HFFc6 (cell line): ENCODE results near the gene DLEC1. TPM values are rescaled to one million over a fixed set of nuclear protein-coding genes. Genes with fewer than 3 reads are reported as not detected.

ENCODE experiments used
- DNase-seq: peaks from one replicate; pipeline ENCODE4 v3.0.0-alpha.2; 2018
- H3K27ac Mint-ChIP-seq: 2 replicates; pipeline ENCODE4 v1.8.0; 2020; ENCODE audit warnings: mild to moderate bottlenecking, mixed read lengths
- H3K27me3 Mint-ChIP-seq: 2 replicates; pipeline ENCODE4 v1.8.0; 2021; ENCODE audit warnings: mild to moderate bottlenecking, moderate library complexity, mixed read lengths; ENCODE audit not compliant: insufficient read depth
- H3K36me3 Mint-ChIP-seq: 2 replicates; pipeline ENCODE4 v1.8.0; 2021; ENCODE audit warnings: low read depth, mixed read lengths
- H3K4me1 Mint-ChIP-seq: 2 replicates; pipeline ENCODE4 v1.8.0; 2020; ENCODE audit warnings: low read depth, mixed read lengths
- H3K4me3 Mint-ChIP-seq: 2 replicates; pipeline ENCODE4 v1.8.0; 2020; ENCODE audit warnings: mild to moderate bottlenecking, moderate library complexity, mixed read lengths
- H3K9me3 Mint-ChIP-seq: 2 replicates; pipeline ENCODE4 v1.8.0; 2020; ENCODE audit warnings: mild to moderate bottlenecking, mixed read lengths
- total RNA-seq, 6 experiments: library from RNA; stranded (reverse); fragmentation: NEBNext Ultra II Directional; extraction: Animal tissue kit (Norgen Biotek cat#: 25700); gene quantifications; 2 replicates in 1 of 6; 3 replicates in 5 of 6; pipeline ENCODE4 v1.2.3, GENCODE V29; 2021
- TF ChIP-seq, protein P1 (sequence below): fragments of 200-600 bp; sonication (generic); IDR thresholded peaks from 2 replicates; pipeline ENCODE4 v1.5.0; 2021; ENCODE audit warnings: antibody characterized with exemption, mild to moderate bottlenecking

Gene DLEC1
- total RNA-seq, 6 experiments from 2014 or later, result 0.05 TPM; not detected in 5

DNA sequence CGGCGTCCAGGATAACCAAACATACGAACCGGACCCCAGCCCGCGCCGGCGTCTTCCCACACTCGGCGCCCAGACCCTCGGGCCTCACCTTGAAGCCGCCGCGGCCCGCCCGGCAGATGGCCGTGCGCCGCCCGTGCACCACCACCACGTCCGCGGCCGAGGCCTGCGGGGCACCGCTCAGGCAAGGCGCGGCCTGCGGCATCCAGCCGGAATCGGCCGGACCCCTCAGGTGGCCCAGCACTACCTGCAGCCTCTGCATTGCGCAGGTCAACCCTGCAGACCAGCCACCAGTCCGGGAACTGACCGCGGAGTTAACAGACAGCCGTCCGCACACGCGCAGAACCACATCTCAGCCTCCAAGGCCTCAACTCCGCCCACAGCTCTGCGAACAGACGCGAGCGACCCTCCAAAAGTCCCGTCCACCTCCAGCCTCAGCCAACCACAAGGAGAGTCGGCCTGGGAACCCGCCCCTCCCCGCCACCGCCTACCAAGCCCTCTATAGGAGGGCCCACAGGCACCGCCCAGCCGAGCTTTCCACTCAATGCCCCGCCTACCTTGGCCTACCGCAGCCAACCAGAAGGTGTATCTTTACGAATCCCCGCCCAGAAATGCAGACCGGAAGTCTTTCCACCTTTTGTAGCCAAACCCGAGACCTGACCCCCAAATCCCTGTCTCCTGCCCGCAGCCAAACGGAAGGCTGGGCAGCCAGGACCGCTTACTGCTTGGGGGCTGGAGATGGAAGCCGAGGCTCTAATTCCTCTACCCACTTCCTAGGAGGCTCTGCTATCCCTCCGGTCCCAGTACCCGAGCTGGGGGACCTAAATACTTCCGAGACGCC lies 98.0 kb downstream of the DLEC1 start, which contains the start of gene ACAA1:
Gene ACAA1 (minus strand): TSS at position 351 of the 838 bp plus-strand sequence. CDS start 92 bp downstream, at position 259.
- Mint-ChIP-seq H3K36me3 (peaks cover 10% of the 10 kb centered on the region), H3K4me3 (peak within 1 kb of the TSS; percentile 97), H3K9me3 (no peaks in the 10 kb centered on the region), H3K27ac (peak within 1 kb of the TSS; percentile 93), H3K4me1 (peaks cover 57% of the 10 kb centered on the region), H3K27me3 (peaks cover 1% of the 10 kb centered on the region; the same call in 1 of the 2 replicates)
- TF ChIP-seq, protein P1, sequence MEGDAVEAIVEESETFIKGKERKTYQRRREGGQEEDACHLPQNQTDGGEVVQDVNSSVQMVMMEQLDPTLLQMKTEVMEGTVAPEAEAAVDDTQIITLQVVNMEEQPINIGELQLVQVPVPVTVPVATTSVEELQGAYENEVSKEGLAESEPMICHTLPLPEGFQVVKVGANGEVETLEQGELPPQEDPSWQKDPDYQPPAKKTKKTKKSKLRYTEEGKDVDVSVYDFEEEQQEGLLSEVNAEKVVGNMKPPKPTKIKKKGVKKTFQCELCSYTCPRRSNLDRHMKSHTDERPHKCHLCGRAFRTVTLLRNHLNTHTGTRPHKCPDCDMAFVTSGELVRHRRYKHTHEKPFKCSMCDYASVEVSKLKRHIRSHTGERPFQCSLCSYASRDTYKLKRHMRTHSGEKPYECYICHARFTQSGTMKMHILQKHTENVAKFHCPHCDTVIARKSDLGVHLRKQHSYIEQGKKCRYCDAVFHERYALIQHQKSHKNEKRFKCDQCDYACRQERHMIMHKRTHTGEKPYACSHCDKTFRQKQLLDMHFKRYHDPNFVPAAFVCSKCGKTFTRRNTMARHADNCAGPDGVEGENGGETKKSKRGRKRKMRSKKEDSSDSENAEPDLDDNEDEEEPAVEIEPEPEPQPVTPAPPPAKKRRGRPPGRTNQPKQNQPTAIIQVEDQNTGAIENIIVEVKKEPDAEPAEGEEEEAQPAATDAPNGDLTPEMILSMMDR, result no peak; the same call in 1 of the 2 replicates
- peak; percentile 99 for DNase-seq

GRCh38 chr3:38137615-38138348 lies 98.8 kb downstream of the DLEC1 start:
- Mint-ChIP-seq H3K4me1 (peaks cover 56% of the 10 kb centered on the region), H3K9me3 (no peaks in the 10 kb centered on the region)

DNA sequence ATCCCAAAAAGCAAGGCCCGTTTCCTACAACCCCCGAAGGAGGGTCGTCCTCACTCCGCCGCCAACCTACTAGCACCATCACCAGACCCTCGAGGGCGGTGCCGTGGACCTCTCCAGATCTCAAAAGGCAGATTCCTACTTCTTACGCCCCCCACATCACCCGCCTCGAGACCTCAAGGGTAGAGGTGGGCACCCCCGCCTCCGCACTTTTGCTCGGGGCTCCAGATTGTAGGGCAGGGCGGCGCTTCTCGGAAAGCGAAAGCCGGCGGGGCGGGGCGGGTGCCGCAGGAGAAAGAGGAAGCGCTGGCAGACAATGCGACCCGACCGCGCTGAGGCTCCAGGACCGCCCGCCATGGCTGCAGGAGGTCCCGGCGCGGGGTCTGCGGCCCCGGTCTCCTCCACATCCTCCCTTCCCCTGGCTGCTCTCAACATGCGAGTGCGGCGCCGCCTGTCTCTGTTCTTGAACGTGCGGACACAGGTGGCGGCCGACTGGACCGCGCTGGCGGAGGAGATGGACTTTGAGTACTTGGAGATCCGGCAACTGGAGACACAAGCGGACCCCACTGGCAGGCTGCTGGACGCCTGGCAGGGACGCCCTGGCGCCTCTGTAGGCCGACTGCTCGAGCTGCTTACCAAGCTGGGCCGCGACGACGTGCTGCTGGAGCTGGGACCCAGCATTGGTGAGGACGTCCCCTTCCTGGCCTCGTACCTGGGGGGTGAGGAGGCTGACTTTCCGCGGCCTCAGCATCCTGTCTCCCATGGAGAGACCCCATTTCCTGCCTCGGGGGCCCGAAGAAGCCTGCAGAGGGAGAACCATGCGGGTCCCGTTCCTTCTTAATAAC lies 99.6 kb downstream of the DLEC1 start, which contains the start of gene MYD88:
Gene MYD88 (plus strand): TSS at position 313 of the 842 bp plus-strand sequence. CDS start 40 bp downstream, at position 353.
- Mint-ChIP-seq H3K4me1 (peaks cover 49% of the 10 kb centered on the region), H3K27me3 (peaks cover 3% of the 10 kb centered on the region), H3K27ac (peak within 1 kb of the TSS; percentile 93), H3K9me3 (no peaks in the 10 kb centered on the region), H3K4me3 (peak within 1 kb of the TSS; percentile 97), H3K36me3 (peaks cover 12% of the 10 kb centered on the region)
- DNase-seq, result peak; percentile 48
- TF ChIP-seq, protein P1, result no peak

More at GRCh38 chr3:38137615-38138348, 98.8 kb downstream of the DLEC1 start:
- DNase-seq, result no peak
- H3K36me3 Mint-ChIP-seq, result peaks cover 12% of the 10 kb centered on the region
- peak overlapping the region; percentile 93 for H3K27ac Mint-ChIP-seq
- H3K27me3 Mint-ChIP-seq, result peaks cover 1% of the 10 kb centered on the region; the same call in 1 of the 2 replicates
- H3K4me3 Mint-ChIP-seq, result peak overlapping the region; percentile 97
- TF ChIP-seq, protein P1, result 0 out of 2 replicates have a peak, but pooled peaks have one; percentile 24

GRCh38 chr3:38139191-38139590 lies 100.2 kb downstream of the DLEC1 start:
- TF ChIP-seq, protein P1, result no peak
- Mint-ChIP-seq H3K4me1 (peaks cover 42% of the 10 kb centered on the region), H3K4me3 (peak overlapping the region; percentile 97), H3K27ac (peak overlapping the region; percentile 93), H3K27me3 (peaks cover 5% of the 10 kb centered on the region), H3K36me3 (peaks cover 12% of the 10 kb centered on the region), H3K9me3 (no peaks in the 10 kb centered on the region)
- DNase-seq, result no peak

DNA sequence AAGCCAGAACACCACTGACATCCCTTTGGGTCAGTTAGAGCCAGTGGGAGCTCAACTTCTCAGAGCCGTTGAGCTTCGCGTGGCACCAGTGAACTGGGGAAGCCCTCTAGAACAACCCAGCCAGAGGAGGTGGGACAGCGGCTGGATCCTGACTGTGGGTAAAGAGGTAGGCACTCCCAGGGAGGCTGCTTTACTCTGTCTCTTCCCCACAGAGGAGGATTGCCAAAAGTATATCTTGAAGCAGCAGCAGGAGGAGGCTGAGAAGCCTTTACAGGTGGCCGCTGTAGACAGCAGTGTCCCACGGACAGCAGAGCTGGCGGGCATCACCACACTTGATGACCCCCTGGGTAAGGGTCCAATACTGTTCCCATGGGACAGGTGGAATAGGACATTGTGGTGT lies 100.6 kb downstream of the DLEC1 start:
- Mint-ChIP-seq H3K4me3 (peak overlapping the region; percentile 97), H3K36me3 (peaks cover 12% of the 10 kb centered on the region), H3K27ac (no peak overlapping the region), H3K4me1 (peaks cover 39% of the 10 kb centered on the region), H3K27me3 (peaks cover 5% of the 10 kb centered on the region), H3K9me3 (no peaks in the 10 kb centered on the region)
- TF ChIP-seq, protein P1, result no peak
- DNase-seq, result no peak
